K562 (cell line): ENCODE measurements around the gene WNT11. TPM values are rescaled to one million over a fixed set of nuclear protein-coding genes. Genes with fewer than 3 reads are reported as not detected.

Experiments used
- ATAC-seq: fragments of 200-7000 bp; cut with Tn5 transposase; 3 replicates; pipeline ENCODE4 v1.9.1; 2020; ENCODE audit warnings: moderate library complexity
- BruUV-seq: library from RNA; stranded (reverse); fragments of 400-500 nt; replicated peaks from 2 replicates; lab custom pipeline; 2021; lab: Mats Ljungman, UMichigan
- CTCF ChIA-PET: fragments of 300-600 bp; formaldehyde crosslinking; extraction: SDS; loops from one replicate; lab custom pipeline; 2021; ENCODE audit warnings: low intra/inter-chr PET ratio; lab: Yijun Ruan, JAX
- POLR2A ChIA-PET: fragments of 300-600, 350-650 bp; sonication (Branson Sonifier 250); formaldehyde crosslinking; extraction: SDS; loops from one replicate; lab custom pipeline; 2021; ENCODE audit warnings: antibody characterized with exemption, inconsistent platforms; lab: Yijun Ruan, JAX
- DNase-seq, 4 experiments: peaks; one replicate each; pipeline versions ENCODE4 v3.0.0 to v3.0.0-alpha.2; 2011 to 2018; ENCODE audit warnings: low spot score in 3 of 4, mixed read lengths in 3 of 4; ENCODE audit errors: extremely low read depth in 1 of 4
- FAIRE-seq: peaks from 2 replicates; lab custom pipeline; 2011; peaks lifted over from hg19 to GRCh38; lab: Jason Lieb, UNC
- H2AFZ ChIP-seq: 2 replicates; pipeline ENCODE4 v1.6.0; 2011; ENCODE audit warnings: low read depth, low read length, control low read depth, inconsistent platforms
- H3K27ac ChIP-seq: fragments of 200-600 bp; 3 replicates; pipeline ENCODE4 v1.8.0; 2011; ENCODE audit warnings: low read depth, mild to moderate bottlenecking, control low read depth, inconsistent platforms, low read length, moderate library complexity, mixed read lengths; ENCODE audit errors: extremely low read depth
- H3K27me3 ChIP-seq, 2 experiments: fragments of 300-600 bp in 1 of 2; 2 replicates in 1 of 2; 3 replicates in 1 of 2; pipeline versions ENCODE4 v1.6.0 to v1.8.0; 2011; ENCODE audit warnings: inconsistent platforms in 2 of 2, low read length in 2 of 2, mild to moderate bottlenecking in 1 of 2, mixed read lengths in 1 of 2, moderate library complexity in 1 of 2; ENCODE audit not compliant: control insufficient read depth in 2 of 2, insufficient read depth in 2 of 2
- H3K36me3 ChIP-seq: fragments of 300-600 bp; 3 replicates; pipeline ENCODE4 v1.8.0; 2011; ENCODE audit warnings: mild to moderate bottlenecking, low read length, inconsistent platforms; ENCODE audit not compliant: control insufficient read depth, insufficient read depth
- H3K4me1 ChIP-seq, 2 experiments: fragments of 200-600 bp in 1 of 2; replicated peaks in 1 of 2; 2 replicates in 1 of 2; 3 replicates in 1 of 2; pipeline versions ENCODE4 v1.5.1 to v1.8.0; 2011; ENCODE audit warnings: inconsistent platforms in 2 of 2, low read length in 2 of 2, mild to moderate bottlenecking in 1 of 2, mixed read lengths in 1 of 2, moderate library complexity in 1 of 2; ENCODE audit not compliant: control insufficient read depth in 2 of 2, insufficient read depth in 2 of 2
- H3K4me2 ChIP-seq: 2 replicates; pipeline ENCODE4 v1.6.1; 2011; ENCODE audit warnings: low read length, control low read depth, inconsistent platforms, mixed read lengths; ENCODE audit not compliant: insufficient read depth
- H3K4me3 ChIP-seq: fragments of 200-600 bp; sonication (generic), shearing (Covaris generic); 2 replicates; pipeline ENCODE4 v1.5.1; 2016; ENCODE audit warnings: control low read depth, inconsistent platforms
- H3K79me2 ChIP-seq: fragments of 200-600 bp; 3 replicates; pipeline ENCODE4 v1.8.0; 2011; ENCODE audit warnings: low read length, inconsistent platforms; ENCODE audit not compliant: control insufficient read depth, insufficient read depth
- H3K9ac ChIP-seq, 2 experiments: 2 replicates each; pipeline versions ENCODE4 v1.6.0 to v1.6.1; 2011; ENCODE audit warnings: low read depth in 2 of 2, low read length in 2 of 2, control low read depth in 1 of 2, inconsistent platforms in 1 of 2, mild to moderate bottlenecking in 1 of 2, mixed read lengths in 1 of 2; ENCODE audit not compliant: insufficient read depth in 1 of 2
- H3K9me1 ChIP-seq: one replicate; pipeline ENCODE4 v1.6.0; 2011; ENCODE audit warnings: inconsistent platforms, mild to moderate bottlenecking, low read length, moderate library complexity; ENCODE audit not compliant: control insufficient read depth, insufficient read depth
- H3K9me3 ChIP-seq: replicated peaks from 2 replicates; pipeline ENCODE4 v1.5.1; 2011; ENCODE audit warnings: low read depth, low read length, inconsistent platforms; ENCODE audit not compliant: control insufficient read depth, insufficient read depth
- H4K20me1 ChIP-seq: replicated peaks from 2 replicates; pipeline ENCODE4 v1.6.1; 2011; ENCODE audit warnings: low read length, inconsistent platforms, mixed read lengths; ENCODE audit not compliant: control insufficient read depth, insufficient read depth
- CLOCK ChIP-seq: fragments of 250-450 bp; sonication (Bioruptor Pico); IDR thresholded peaks from 2 replicates; pipeline ENCODE4 v1.4.0; 2020; ENCODE audit warnings: mild to moderate bottlenecking, moderate library complexity, borderline replicate concordance
- KDM5B ChIP-seq: fragments of 200-600 bp; sonication (generic); IDR thresholded peaks from 2 replicates; pipeline ENCODE4 v1.6.1; 2012; ENCODE audit warnings: low read depth, mild to moderate bottlenecking, moderate library complexity, low read length, control low read depth, inconsistent platforms; ENCODE audit not compliant: insufficient replicate concordance
- PHB ChIP-seq: fragments of 250-450 bp; sonication (Bioruptor Pico); IDR thresholded peaks from 2 replicates; pipeline ENCODE4 v1.5.0; 2021
- RBM25 ChIP-seq: fragments of 200-400 bp; formaldehyde crosslinking; IDR thresholded peaks from 2 replicates; pipeline ENCODE4 v1.6.1; 2018; ENCODE audit warnings: low read length, low read depth, moderate library complexity; ENCODE audit not compliant: severe bottlenecking
- SRSF7 ChIP-seq: fragments of 200-400 bp; formaldehyde crosslinking; optimal IDR thresholded peaks from 2 replicates; pipeline ENCODE3; 2017; ENCODE audit warnings: mild to moderate bottlenecking, low read depth, low read length
- ZFP36 ChIP-seq: fragments of 150-350 bp; IDR thresholded peaks from 2 replicates; pipeline ENCODE4 v1.6.1; 2018; ENCODE audit warnings: low read length, low read depth; ENCODE audit not compliant: partially characterized antibody
- WGBS: fragments of 100-300 bp; shearing (Covaris generic); methylation state at CpG from one replicate; pipeline ENCODE4 v1.1.6; 2016; ENCODE audit warnings: low coverage, mixed read lengths; ENCODE audit not compliant: insufficient coverage; ENCODE audit errors: missing lambda C conversion rate; 5-methylcytosine and 5-hydroxymethylcytosine counted together
- in situ Hi-C: fragments of 300-500 bp; cut with MboI; formaldehyde crosslinking; loops from 4 replicates; pipeline ENCODE4 v1.15.0; 2018; ENCODE audit warnings: inconsistent platforms, mixed read lengths
- intact Hi-C: fragments of 100-400 bp; cut with micrococcal nuclease; formaldehyde crosslinking; loops from 2 replicates; pipeline ENCODE4 v1.14.2; 2022
- polyA plus RNA-seq, 8 experiments: library from polyadenylated mRNA; depleted of rRNA in 4 of 8; stranded (reverse) in 5 of 8; unstranded in 3 of 8; fragments of >200 nt; fragmentation: Nextera tagmentation in 2 of 8; fragmentation: Illumina TruSeq in 1 of 8; extraction: Ambion mirVana in 2 of 8; extraction: Trizol in 1 of 8; gene quantifications; 2 replicates each; pipeline versions ENCODE4 v1.2.1 to v1.2.3, GENCODE V29; 2011 to 2014; ENCODE audit warnings: inconsistent platforms in 1 of 8, missing spikeins in 1 of 8
- total RNA-seq, 7 experiments: library from RNA; depleted of rRNA in 6 of 7; stranded (reverse); fragments of >200 nt in 6 of 7; fragmentation: Illumina TruSeq in 2 of 7; extraction: Trizol in 2 of 7; gene quantifications; 2 replicates each; pipeline versions ENCODE4 v1.2.1 to v1.2.3, GENCODE V29; 2011 to 2021; ENCODE audit warnings: low replicate concordance in 1 of 7

The WNT11 gene
- total and polyA plus RNA-seq, 9 of the 15 experiments (the other 6 are each of a cell fraction or from before 2014, with no cell fraction given), result 0.03 to 0.20 (median 0.09) TPM; not detected in 4

- no TSS peak for BruUV-seq
- H3K4me1 ChIP-seq, result peaks cover 0 to 16% of the 10 kb centered on the region in 2 experiments; a peak in 2 of 5 replicates
- POLR2A ChIA-PET, result interaction anchor here (0.8 to 1.9 kb wide), 2 partner anchors 10 to 31 kb away, joined by 3 to 6 read pairs; no protein-coding TSS in a partner anchor
Observed at GRCh38 chr11:76228071-76228874, 22.0 kb upstream of the WNT11 start.

More at GRCh38 chr11:76228071-76228874, 22.0 kb upstream of the WNT11 start:
- no peaks in the 10 kb centered on the region for H3K9me3 ChIP-seq
- no peak overlapping the region; the same call in 1 of the 2 replicates for H2AFZ ChIP-seq
- no peak overlapping the region for H3K4me3 ChIP-seq
- ATAC-seq, result no peak
- FAIRE-seq, result no peak
- in situ Hi-C loops, result no loop called here
- H3K9ac ChIP-seq, result peak overlapping the region in 1 of 2 experiments; percentile 54; a peak in 1 of 4 replicates
- 19% methylated on average over 15 of the region's 15 CpGs for WGBS
- no peaks in the 10 kb centered on the region for H4K20me1 ChIP-seq
- no peaks in the 10 kb centered on the region for H3K27me3 ChIP-seq
- H3K9me1 ChIP-seq, result no peaks in the 10 kb centered on the region
- no peak for DNase-seq
- TF ChIP-seq CLOCK (CRISPR knock-in tag), result no peak
- TF ChIP-seq ZFP36, result peak; percentile 77
- peak; percentile 72 for TF ChIP-seq RBM25
- TF ChIP-seq PHB (CRISPR knock-in tag), result no peak
- no peak for TF ChIP-seq SRSF7
- no peak for TF ChIP-seq KDM5B
- TF ChIP-seq, all 486 proteins: peak for 2
- no peaks in the 10 kb centered on the region for H3K36me3 ChIP-seq
- no peaks in the 10 kb centered on the region for H3K79me2 ChIP-seq
- H3K4me2 ChIP-seq, result no peak overlapping the region
- intact Hi-C loops, result no loop called here
- CTCF ChIA-PET, result interaction anchor here (0.6 kb wide), 1 partner anchor 420 kb away, joined by 4 read pairs; no protein-coding TSS in a partner anchor
- H3K27ac ChIP-seq, result no peak overlapping the region
